HFFc6 (cell line): ENCODE results near the gene KRTAP20-1. TPM values are rescaled to one million over a fixed set of nuclear protein-coding genes. Genes with fewer than 3 reads are reported as not detected.

Experiments used
- DNase-seq: peaks from one replicate; pipeline ENCODE4 v3.0.0-alpha.2; 2018
- H3K27ac Mint-ChIP-seq: 2 replicates; pipeline ENCODE4 v1.8.0; 2020; ENCODE audit warnings: mild to moderate bottlenecking, mixed read lengths
- H3K27me3 Mint-ChIP-seq: 2 replicates; pipeline ENCODE4 v1.8.0; 2021; ENCODE audit warnings: mild to moderate bottlenecking, moderate library complexity, mixed read lengths; ENCODE audit not compliant: insufficient read depth
- H3K36me3 Mint-ChIP-seq: 2 replicates; pipeline ENCODE4 v1.8.0; 2021; ENCODE audit warnings: low read depth, mixed read lengths
- H3K4me1 Mint-ChIP-seq: 2 replicates; pipeline ENCODE4 v1.8.0; 2020; ENCODE audit warnings: low read depth, mixed read lengths
- H3K4me3 Mint-ChIP-seq: 2 replicates; pipeline ENCODE4 v1.8.0; 2020; ENCODE audit warnings: mild to moderate bottlenecking, moderate library complexity, mixed read lengths
- H3K9me3 Mint-ChIP-seq: 2 replicates; pipeline ENCODE4 v1.8.0; 2020; ENCODE audit warnings: mild to moderate bottlenecking, mixed read lengths
- total RNA-seq, 6 experiments: library from RNA; stranded (reverse); fragmentation: NEBNext Ultra II Directional; extraction: Animal tissue kit (Norgen Biotek cat#: 25700); gene quantifications; 2 replicates in 1 of 6; 3 replicates in 5 of 6; pipeline ENCODE4 v1.2.3, GENCODE V29; 2021
- TF ChIP-seq, protein P1 (sequence below): fragments of 200-600 bp; sonication (generic); IDR thresholded peaks from 2 replicates; pipeline ENCODE4 v1.5.0; 2021; ENCODE audit warnings: antibody characterized with exemption, mild to moderate bottlenecking

The KRTAP20-1 gene
- total RNA-seq, 6 experiments from 2014 or later: not detected

DNA sequence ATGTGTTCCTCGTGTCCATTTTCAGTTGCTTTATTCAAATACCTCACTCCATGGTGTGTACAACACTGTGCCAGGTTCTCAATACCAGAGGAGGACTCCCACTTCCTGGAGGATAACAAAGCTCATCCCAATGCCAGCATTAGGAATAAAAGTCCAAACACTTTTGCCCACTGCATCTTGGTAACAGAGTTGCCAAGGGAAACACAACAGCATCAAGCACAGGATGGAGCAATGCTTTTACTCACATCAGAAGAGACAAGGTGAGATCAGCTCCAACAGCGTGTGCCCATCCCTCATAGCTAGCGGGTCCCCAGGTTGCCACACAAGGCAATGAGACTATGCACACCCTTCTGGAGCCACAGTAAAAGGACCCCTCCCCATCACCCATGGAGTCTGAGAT lies 7.1 kb downstream of the KRTAP20-1 start:
- Mint-ChIP-seq H3K4me3 (no peak overlapping the region), H3K27me3 (no peaks in the 10 kb centered on the region), H3K9me3 (peaks cover 54% of the 10 kb centered on the region), H3K27ac (no peak overlapping the region), H3K36me3 (peaks cover 4% of the 10 kb centered on the region), H3K4me1 (no peaks in the 10 kb centered on the region)
- TF ChIP-seq, protein P1, sequence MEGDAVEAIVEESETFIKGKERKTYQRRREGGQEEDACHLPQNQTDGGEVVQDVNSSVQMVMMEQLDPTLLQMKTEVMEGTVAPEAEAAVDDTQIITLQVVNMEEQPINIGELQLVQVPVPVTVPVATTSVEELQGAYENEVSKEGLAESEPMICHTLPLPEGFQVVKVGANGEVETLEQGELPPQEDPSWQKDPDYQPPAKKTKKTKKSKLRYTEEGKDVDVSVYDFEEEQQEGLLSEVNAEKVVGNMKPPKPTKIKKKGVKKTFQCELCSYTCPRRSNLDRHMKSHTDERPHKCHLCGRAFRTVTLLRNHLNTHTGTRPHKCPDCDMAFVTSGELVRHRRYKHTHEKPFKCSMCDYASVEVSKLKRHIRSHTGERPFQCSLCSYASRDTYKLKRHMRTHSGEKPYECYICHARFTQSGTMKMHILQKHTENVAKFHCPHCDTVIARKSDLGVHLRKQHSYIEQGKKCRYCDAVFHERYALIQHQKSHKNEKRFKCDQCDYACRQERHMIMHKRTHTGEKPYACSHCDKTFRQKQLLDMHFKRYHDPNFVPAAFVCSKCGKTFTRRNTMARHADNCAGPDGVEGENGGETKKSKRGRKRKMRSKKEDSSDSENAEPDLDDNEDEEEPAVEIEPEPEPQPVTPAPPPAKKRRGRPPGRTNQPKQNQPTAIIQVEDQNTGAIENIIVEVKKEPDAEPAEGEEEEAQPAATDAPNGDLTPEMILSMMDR: no peak
- no peak for DNase-seq

DNA sequence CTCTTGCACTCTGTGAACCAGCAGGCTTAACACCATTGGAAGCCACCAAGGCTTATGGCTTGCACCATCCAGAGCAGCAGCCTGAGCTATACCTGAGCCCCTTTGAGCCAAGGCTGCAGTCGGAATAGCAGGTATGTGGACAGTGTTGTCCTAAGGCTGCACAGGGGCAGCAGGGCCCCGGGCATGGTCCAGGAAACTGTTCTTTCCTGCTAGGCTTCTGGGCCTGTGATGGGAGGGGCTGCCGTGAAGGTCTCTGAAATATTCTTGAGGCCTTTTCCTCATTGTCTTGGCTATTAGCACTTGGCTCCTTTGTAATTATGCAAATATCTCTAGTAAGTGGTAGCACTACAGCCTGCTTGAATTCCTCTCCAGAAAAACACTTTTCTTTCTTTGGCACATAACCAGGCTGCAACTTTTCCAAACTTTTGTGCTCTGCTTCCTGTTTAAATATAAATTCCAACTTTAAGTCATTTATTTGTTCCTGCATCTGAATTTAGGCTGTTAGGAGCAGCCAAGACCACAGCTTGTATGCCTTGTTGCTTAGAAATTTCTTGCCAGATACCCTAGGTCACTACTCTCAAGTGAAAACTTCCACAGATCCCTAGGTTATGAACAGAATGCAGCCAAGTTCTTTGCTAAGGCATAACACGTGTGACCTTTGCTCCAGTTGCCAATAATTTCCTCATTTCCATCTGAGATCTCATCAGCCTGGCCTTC lies 9.4 kb downstream of the KRTAP20-1 start:
- TF ChIP-seq, protein P1: no peak

DNA sequence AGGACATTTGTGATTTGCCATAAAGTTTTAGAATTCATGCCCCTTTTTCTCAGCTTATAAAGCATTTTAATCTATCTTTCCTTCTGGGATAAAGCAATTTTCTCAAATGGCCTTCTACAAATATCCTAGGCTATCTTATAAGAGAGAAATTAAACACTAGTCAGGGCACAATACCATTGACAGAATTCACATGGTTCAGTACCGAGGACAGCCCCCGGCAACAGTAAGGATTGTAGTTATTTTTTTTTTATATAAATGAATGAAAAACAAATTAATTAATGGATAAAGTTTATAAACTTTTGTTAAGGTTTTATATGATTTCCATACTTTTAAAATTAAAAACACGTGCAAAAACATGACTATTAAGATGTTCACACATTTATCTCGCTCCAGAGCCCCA lies 11.9 kb downstream of the KRTAP20-1 start:
- H3K4me1 Mint-ChIP-seq: no peaks in the 10 kb centered on the region
- H3K4me3 Mint-ChIP-seq: no peak overlapping the region
- DNase-seq: no peak
- H3K27ac Mint-ChIP-seq: no peak overlapping the region
- H3K9me3 Mint-ChIP-seq: peaks cover 69% of the 10 kb centered on the region
- H3K36me3 Mint-ChIP-seq: peaks cover 12% of the 10 kb centered on the region
- peaks cover 1% of the 10 kb centered on the region; the same call in 1 of the 2 replicates for H3K27me3 Mint-ChIP-seq
- TF ChIP-seq, protein P1: no peak

More for the DNA sequence above, 9.4 kb downstream of the KRTAP20-1 start:
- no peak overlapping the region for H3K4me3 Mint-ChIP-seq
- peaks cover 4% of the 10 kb centered on the region for H3K36me3 Mint-ChIP-seq
- H3K4me1 Mint-ChIP-seq: no peaks in the 10 kb centered on the region
- no peak for DNase-seq
- peaks cover 61% of the 10 kb centered on the region for H3K9me3 Mint-ChIP-seq
- no peak overlapping the region for H3K27ac Mint-ChIP-seq
- no peaks in the 10 kb centered on the region for H3K27me3 Mint-ChIP-seq

DNA sequence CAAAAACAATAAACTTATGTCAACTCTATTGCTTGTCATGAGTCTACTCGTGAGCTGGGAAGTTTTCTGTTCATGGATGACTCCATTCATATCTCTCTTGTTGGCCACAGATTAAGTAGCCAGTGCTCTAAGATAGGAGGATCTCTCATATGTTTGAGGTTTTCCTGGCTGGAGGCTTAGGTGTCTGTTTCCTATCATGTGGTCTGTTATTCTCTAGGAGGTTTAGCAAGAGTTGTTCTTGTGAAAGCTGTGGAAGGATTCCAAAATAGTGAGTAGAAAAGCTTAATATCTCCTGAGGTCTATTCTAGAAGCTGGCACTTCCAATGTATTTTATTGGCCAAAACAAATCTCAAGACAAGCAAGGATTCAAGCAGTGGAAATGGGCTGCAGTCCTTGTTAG lies 13.0 kb downstream of the KRTAP20-1 start:
- Mint-ChIP-seq H3K9me3 (peaks cover 65% of the 10 kb centered on the region), H3K36me3 (peaks cover 11% of the 10 kb centered on the region), H3K27me3 (peaks cover 1% of the 10 kb centered on the region; the same call in 1 of the 2 replicates), H3K4me3 (no peak overlapping the region), H3K27ac (no peak overlapping the region), H3K4me1 (no peaks in the 10 kb centered on the region)
- TF ChIP-seq, protein P1: no peak
- DNase-seq: no peak

DNA sequence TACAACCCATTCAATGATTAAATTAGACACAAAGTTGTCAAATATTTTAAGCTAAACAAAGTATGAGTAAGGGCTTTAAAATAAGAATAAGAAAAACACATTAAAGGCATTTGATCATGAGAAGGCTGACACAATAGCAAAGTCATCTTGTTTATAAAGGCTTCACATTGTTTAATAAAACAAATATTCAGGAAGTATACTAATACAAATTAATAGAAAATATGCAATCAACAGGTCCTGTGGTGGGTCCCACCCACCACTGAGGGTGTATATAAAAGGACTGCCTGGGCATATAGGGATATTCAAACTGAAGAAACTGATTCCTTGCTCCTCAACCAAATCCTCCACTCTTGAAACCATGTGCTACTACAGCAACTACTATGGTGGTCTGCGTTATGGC lies 18.7 kb downstream of the KRTAP20-1 start, which contains the start of gene KRTAP20-2:
Gene KRTAP20-2 (plus strand): TSS at position 301 of the 400 bp plus-strand sequence. CDS start 58 bp downstream, at position 359.
- H3K27me3 Mint-ChIP-seq: peaks cover 1% of the 10 kb centered on the region; the same call in 1 of the 2 replicates
- H3K4me3 Mint-ChIP-seq: no peak within 1 kb of the TSS
- DNase-seq: no peak
- H3K4me1 Mint-ChIP-seq: no peaks in the 10 kb centered on the region
- TF ChIP-seq, protein P1: no peak
- H3K9me3 Mint-ChIP-seq: peaks cover 61% of the 10 kb centered on the region
- H3K36me3 Mint-ChIP-seq: peaks cover 8% of the 10 kb centered on the region; the same call in 1 of the 2 replicates
- no peak within 1 kb of the TSS for H3K27ac Mint-ChIP-seq
